Measurements from ENCODE around the gene TREX2. TPM values are rescaled to one million over a fixed set of nuclear protein-coding genes. Genes with fewer than 3 reads are reported as not detected.

The TREX2 gene
- total RNA-seq, 2 donors from 2014 or later, result 0.94 TPM; not detected in 1

DNA sequence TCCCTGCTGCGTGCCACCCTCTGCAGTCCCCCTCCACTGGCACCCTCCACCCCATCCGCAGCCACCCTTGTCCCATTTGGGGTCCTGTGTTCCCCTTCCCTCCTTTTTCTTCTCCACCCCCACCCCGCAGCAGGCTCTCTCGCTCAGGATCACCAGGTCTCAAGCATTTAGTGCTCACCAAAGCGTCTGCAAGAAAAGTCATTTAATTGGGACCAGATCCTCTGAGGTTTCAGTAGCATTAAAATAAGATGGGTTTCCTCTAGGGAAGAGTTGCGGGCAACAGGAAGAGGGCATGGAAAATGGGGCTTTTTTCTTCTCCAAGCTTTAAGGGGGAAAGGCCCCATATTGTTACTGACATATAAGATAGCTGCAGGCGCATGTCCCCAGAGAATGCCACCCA lies 29.4 kb upstream of the TREX2 start:
- H3K27me3 ChIP-seq, result no peaks in the 10 kb centered on the region
- no peak for DNase-seq (ENCODE audit: low spot score)
- no peaks in the 10 kb centered on the region for H3K36me3 ChIP-seq
- peak overlapping the region in 1 of 2 donors; percentile 31 for H3K4me3 ChIP-seq
- peak overlapping the region; percentile 62 to 68 for H3K27ac ChIP-seq
- no peaks in the 10 kb centered on the region for H3K9me3 ChIP-seq
- H3K4me1 ChIP-seq, result peaks cover 0 to 36% of the 10 kb centered on the region in 2 donors
- TF ChIP-seq, protein P1, sequence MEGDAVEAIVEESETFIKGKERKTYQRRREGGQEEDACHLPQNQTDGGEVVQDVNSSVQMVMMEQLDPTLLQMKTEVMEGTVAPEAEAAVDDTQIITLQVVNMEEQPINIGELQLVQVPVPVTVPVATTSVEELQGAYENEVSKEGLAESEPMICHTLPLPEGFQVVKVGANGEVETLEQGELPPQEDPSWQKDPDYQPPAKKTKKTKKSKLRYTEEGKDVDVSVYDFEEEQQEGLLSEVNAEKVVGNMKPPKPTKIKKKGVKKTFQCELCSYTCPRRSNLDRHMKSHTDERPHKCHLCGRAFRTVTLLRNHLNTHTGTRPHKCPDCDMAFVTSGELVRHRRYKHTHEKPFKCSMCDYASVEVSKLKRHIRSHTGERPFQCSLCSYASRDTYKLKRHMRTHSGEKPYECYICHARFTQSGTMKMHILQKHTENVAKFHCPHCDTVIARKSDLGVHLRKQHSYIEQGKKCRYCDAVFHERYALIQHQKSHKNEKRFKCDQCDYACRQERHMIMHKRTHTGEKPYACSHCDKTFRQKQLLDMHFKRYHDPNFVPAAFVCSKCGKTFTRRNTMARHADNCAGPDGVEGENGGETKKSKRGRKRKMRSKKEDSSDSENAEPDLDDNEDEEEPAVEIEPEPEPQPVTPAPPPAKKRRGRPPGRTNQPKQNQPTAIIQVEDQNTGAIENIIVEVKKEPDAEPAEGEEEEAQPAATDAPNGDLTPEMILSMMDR (IDR thresholded peaks at IDR 0.05), result no peak

DNA sequence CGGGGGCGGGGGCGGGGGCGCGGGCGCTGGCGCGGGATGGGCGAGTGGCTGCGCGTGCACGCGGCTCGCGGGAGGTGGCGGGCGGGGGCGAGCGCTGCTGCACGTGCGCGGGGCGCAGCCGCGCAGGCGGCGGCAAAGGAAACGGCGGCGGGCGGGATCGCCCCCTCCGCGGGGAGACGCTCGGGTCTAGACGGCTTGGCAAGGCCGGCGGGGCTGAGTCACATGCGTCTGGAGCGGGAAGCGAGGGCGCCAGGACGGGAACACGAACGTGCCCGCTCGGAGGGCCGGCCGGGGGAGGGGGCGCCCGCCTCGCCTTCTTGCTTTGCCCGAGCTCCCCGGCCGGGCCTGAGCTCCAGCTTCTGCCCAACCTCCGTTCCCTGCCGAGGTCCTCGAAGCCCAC lies 28.9 kb upstream of the TREX2 start:
- Histone ChIP-seq H3K4me1 (peaks cover 0 to 39% of the 10 kb centered on the region in 2 donors), H3K36me3 (no peaks in the 10 kb centered on the region), H3K27ac (peak overlapping the region; percentile 62 to 68), H3K4me3 (peak overlapping the region in 1 of 2 donors; percentile 31), H3K27me3 (no peaks in the 10 kb centered on the region), H3K9me3 (no peaks in the 10 kb centered on the region)
- TF ChIP-seq, protein P1 (IDR thresholded peaks at IDR 0.05), result no peak
- peak; percentile 77 for DNase-seq (ENCODE audit: low spot score)

DNA sequence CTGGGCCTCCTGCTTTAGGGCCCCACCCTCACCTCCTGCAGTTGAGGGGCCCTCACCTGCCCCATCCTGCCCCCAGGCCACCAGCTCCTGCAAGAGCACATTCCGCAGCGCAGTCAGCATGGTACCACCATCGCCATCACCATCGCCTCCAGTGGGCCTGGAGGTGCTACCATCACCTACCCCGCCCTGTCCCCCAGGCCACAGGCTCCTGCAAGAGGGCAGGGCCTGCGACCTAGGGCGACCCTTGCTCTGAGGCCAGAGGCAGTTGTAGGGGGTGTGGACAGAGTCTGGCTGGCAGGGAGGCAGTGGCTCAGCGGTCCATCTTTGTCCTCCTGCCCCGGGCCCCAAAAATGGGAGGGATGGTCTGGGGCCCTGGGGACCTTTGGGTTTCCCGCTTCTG lies 28.4 kb upstream of the TREX2 start:
- no peak for DNase-seq (ENCODE audit: low spot score)
- Histone ChIP-seq H3K27me3 (no peaks in the 10 kb centered on the region), H3K9me3 (no peaks in the 10 kb centered on the region), H3K4me1 (peaks cover 0 to 44% of the 10 kb centered on the region in 2 donors), H3K4me3 (no peak overlapping the region), H3K27ac (peak overlapping the region in 1 of 2 donors; percentile 53), H3K36me3 (no peaks in the 10 kb centered on the region)
- TF ChIP-seq, protein P1 (IDR thresholded peaks at IDR 0.05), result no peak

DNA sequence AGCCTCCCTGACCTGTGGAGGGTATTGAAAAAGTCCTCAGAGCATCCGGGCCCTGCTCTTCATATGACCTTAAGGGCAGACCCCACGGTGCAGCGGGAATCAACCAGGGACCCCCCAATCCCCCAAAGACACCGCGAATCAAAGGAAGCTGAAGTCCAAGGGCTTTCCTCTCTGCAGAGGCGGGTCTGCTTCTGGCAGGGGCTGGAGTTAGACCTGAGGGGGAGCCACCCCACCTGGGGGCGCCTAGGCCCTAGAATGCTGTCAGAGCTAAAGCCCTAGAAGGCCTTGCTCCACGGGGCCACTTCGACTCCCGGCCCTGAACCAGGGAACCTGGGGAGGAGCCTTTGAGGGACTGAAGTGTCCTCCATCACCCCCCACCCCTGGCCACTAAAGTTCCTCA lies 27.3 kb upstream of the TREX2 start:
- H3K9me3 ChIP-seq, result no peaks in the 10 kb centered on the region
- no peaks in the 10 kb centered on the region for H3K36me3 ChIP-seq
- H3K4me1 ChIP-seq, result peaks cover 0 to 49% of the 10 kb centered on the region in 2 donors
- H3K4me3 ChIP-seq, result no peak overlapping the region
- no peaks in the 10 kb centered on the region for H3K27me3 ChIP-seq
- no peak for DNase-seq (ENCODE audit: low spot score)
- no peak overlapping the region for H3K27ac ChIP-seq
- TF ChIP-seq, protein P1 (IDR thresholded peaks at IDR 0.05), result no peak

DNA sequence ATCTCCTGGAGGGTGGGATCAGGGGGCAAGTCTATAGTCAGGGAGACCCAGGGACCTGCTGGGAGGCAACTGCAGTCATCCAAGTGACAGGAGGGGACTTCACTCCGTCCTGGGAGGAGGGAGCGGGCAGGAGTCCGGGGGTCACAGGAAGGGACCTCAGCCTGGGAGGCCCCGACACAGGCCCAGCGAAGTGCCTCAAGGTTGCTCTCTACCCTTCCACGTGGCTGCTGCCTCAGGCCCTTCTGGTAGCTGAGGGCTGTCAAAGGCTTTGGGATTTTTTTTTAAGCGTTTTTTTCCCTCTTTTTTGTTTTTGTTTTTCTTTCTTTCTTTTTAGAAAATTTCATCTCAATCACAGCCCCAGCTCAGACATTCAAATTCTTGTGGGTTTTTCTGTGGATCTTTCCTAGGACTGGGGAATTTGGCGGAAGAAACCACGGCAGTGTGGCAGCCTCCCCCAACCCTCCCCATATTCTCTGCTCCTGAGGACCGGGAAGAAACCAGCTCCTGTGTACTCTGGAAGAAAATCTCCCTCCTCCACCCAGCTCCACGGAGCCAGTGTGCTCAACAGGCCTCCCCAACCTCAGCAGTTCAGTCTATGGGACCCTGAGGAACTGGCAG lies 25.9 kb upstream of the TREX2 start:
- Histone ChIP-seq H3K4me1 (peaks cover 0 to 39% of the 10 kb centered on the region in 2 donors), H3K9me3 (no peaks in the 10 kb centered on the region), H3K4me3 (no peak overlapping the region), H3K36me3 (no peaks in the 10 kb centered on the region), H3K27ac (peak overlapping the region; percentile 16 to 42), H3K27me3 (no peaks in the 10 kb centered on the region)
- DNase-seq (ENCODE audit: low spot score), result no peak
- TF ChIP-seq, protein P1 (IDR thresholded peaks at IDR 0.05), result no peak
